IPS-15b (cell line): ENCODE data around the gene CENPA.
A peak's percentile ranks its signal among the peaks of the same experiment; 100 is the strongest.
"Not testable (repeated sequence)": the region's sequence is repeated elsewhere in the genome, so short reads cannot be mapped to it uniquely, and the experiment has no call there.

ENCODE experiments used
- H3K27me3 ChIP-seq: one replicate; pipeline ENCODE4 v1.6.1; 2013; ENCODE audit warnings: low read length; ENCODE audit not compliant: control insufficient read depth, insufficient read depth
- H3K36me3 ChIP-seq: one replicate; pipeline ENCODE4 v1.6.1; 2013; ENCODE audit warnings: low read length; ENCODE audit not compliant: control insufficient read depth, insufficient read depth
- H3K4me1 ChIP-seq: one replicate; pipeline ENCODE4 v1.6.1; 2013; ENCODE audit warnings: mild to moderate bottlenecking, low read length; ENCODE audit not compliant: control insufficient read depth, insufficient read depth
- H3K4me3 ChIP-seq: one replicate; pipeline ENCODE4 v1.5.1; 2013; ENCODE audit warnings: low read depth, low read length
- H3K9ac ChIP-seq: one replicate; pipeline ENCODE4 v1.6.1; 2013; ENCODE audit warnings: low read depth, mild to moderate bottlenecking, low read length
- H3K9me3 ChIP-seq: one replicate; pipeline ENCODE4 v1.6.1; 2013; ENCODE audit warnings: mild to moderate bottlenecking, low read length; ENCODE audit not compliant: control insufficient read depth, insufficient read depth

CENPA gene

GRCh38 chr2:26778098-26778497 lies 7.8 kb upstream of the CENPA start:
- H3K27me3 ChIP-seq: no peaks in the 10 kb centered on the region
- no peak overlapping the region for H3K4me3 ChIP-seq
- peaks cover 21% of the 10 kb centered on the region for H3K36me3 ChIP-seq
- no peaks in the 10 kb centered on the region for H3K4me1 ChIP-seq
- no peaks in the 10 kb centered on the region for H3K9me3 ChIP-seq
- no peak overlapping the region for H3K9ac ChIP-seq

- no peaks in the 10 kb centered on the region for H3K4me1 ChIP-seq
- H3K9me3 ChIP-seq: no peaks in the 10 kb centered on the region
- H3K9ac ChIP-seq: no peak overlapping the region
- H3K4me3 ChIP-seq: no peak overlapping the region
- peaks cover 21% of the 10 kb centered on the region for H3K36me3 ChIP-seq
- no peaks in the 10 kb centered on the region for H3K27me3 ChIP-seq
Observed at GRCh38 chr2:26778507-26778906, 7.3 kb upstream of the CENPA start.

- Histone ChIP-seq H3K36me3 (peaks cover 17% of the 10 kb centered on the region), H3K9ac (no peak overlapping the region), H3K4me3 (no peak overlapping the region), H3K27me3 (no peaks in the 10 kb centered on the region), H3K9me3 (no peaks in the 10 kb centered on the region), H3K4me1 (no peaks in the 10 kb centered on the region)
Observed at GRCh38 chr2:26780203-26780760, 5.6 kb upstream of the CENPA start.

- Histone ChIP-seq H3K4me1 (no peaks in the 10 kb centered on the region), H3K4me3 (no peak overlapping the region), H3K9me3 (no peaks in the 10 kb centered on the region), H3K9ac (no peak overlapping the region), H3K27me3 (no peaks in the 10 kb centered on the region), H3K36me3 (peaks cover 5% of the 10 kb centered on the region)
Observed at GRCh38 chr2:26782876-26783704, 2.8 kb upstream of the CENPA start.

- Histone ChIP-seq H3K4me3 (no peak overlapping the region), H3K9me3 (no peaks in the 10 kb centered on the region), H3K27me3 (no peaks in the 10 kb centered on the region), H3K4me1 (no peaks in the 10 kb centered on the region), H3K9ac (no peak overlapping the region), H3K36me3 (peaks cover 3% of the 10 kb centered on the region)
Observed at GRCh38 chr2:26784570-26785234, 1.2 kb upstream of the CENPA start.

- Histone ChIP-seq H3K36me3 (peaks cover 3% of the 10 kb centered on the region), H3K9ac (peak overlapping the region; percentile 83)
Observed at GRCh38 chr2:26786207-26787028, 562 bp downstream of the CENPA start.

GRCh38 chr2:26792720-26793119 lies 6.9 kb downstream of the CENPA start:
- peaks cover 19% of the 10 kb centered on the region for H3K36me3 ChIP-seq

More at GRCh38 chr2:26786207-26787028, 562 bp downstream of the CENPA start:
- no peaks in the 10 kb centered on the region for H3K27me3 ChIP-seq
- peak overlapping the region; percentile 84 for H3K4me3 ChIP-seq
- no peaks in the 10 kb centered on the region for H3K9me3 ChIP-seq
- H3K4me1 ChIP-seq: no peaks in the 10 kb centered on the region

GRCh38 chr2:26793518-26793917 lies 7.7 kb downstream of the CENPA start:
- Histone ChIP-seq H3K9me3 (no peaks in the 10 kb centered on the region), H3K36me3 (peaks cover 22% of the 10 kb centered on the region), H3K9ac (no peak overlapping the region), H3K4me1 (no peaks in the 10 kb centered on the region), H3K4me3 (no peak overlapping the region), H3K27me3 (no peaks in the 10 kb centered on the region)

More at GRCh38 chr2:26792720-26793119, 6.9 kb downstream of the CENPA start:
- no peak overlapping the region for H3K4me3 ChIP-seq
- H3K4me1 ChIP-seq: no peaks in the 10 kb centered on the region
- no peaks in the 10 kb centered on the region for H3K9me3 ChIP-seq
- H3K9ac ChIP-seq: no peak overlapping the region
- H3K27me3 ChIP-seq: no peaks in the 10 kb centered on the region

- H3K27me3 ChIP-seq: not testable (repeated sequence)
- peaks cover 19% of the 10 kb centered on the region for H3K36me3 ChIP-seq
Observed at GRCh38 chr2:26795135-26795534, 9.3 kb downstream of the CENPA start.

GRCh38 chr2:26801328-26801727 lies 15.5 kb downstream of the CENPA start:
- Histone ChIP-seq H3K9me3 (no peaks in the 10 kb centered on the region), H3K4me3 (no peak overlapping the region), H3K27me3 (no peaks in the 10 kb centered on the region), H3K4me1 (no peaks in the 10 kb centered on the region), H3K36me3 (peaks cover 9% of the 10 kb centered on the region), H3K9ac (no peak overlapping the region)

More at GRCh38 chr2:26795135-26795534, 9.3 kb downstream of the CENPA start:
- not testable (repeated sequence) for H3K9me3 ChIP-seq, H3K4me1 ChIP-seq, H3K4me3 ChIP-seq, H3K9ac ChIP-seq

GRCh38 chr2:26801796-26802195 lies 15.9 kb downstream of the CENPA start:
- no peak overlapping the region for H3K4me3 ChIP-seq
- H3K27me3 ChIP-seq: no peaks in the 10 kb centered on the region
- H3K36me3 ChIP-seq: peaks cover 9% of the 10 kb centered on the region
- no peaks in the 10 kb centered on the region for H3K9me3 ChIP-seq
- no peaks in the 10 kb centered on the region for H3K4me1 ChIP-seq
- H3K9ac ChIP-seq: no peak overlapping the region
